ENCODE data around the gene PRKAA2. TPM values are rescaled to one million over a fixed set of nuclear protein-coding genes. Genes with fewer than 3 reads are reported as not detected.

Gene PRKAA2
- total and polyA plus RNA-seq, 2 experiments from 2014 or later, result 0.49 to 0.65 TPM

DNA sequence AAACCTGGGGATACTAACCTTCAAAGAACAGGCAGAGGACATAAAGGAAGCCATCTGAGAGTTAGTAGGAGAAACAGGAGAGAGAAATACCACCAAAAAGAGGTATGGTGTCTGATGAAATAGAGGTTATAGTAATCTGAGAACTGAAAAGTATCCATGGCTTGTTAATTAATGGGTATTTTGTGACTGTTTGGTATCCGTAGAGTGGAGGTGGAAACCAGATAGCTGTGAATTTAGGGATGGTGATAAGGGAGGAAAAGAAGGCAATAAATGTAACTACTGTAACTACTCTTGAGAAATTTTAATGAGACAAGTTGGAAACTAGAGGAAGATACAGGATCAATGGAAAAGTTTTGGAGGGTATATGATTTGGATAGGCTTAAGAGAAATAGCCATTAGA is 27.5 kb downstream of the PRKAA2 start:
- Histone ChIP-seq H3K79me2 (ENCODE audit: insufficient read depth) (no peaks in the 10 kb centered on the region), H3K4me3 (no peak overlapping the region), H3K36me3 (ENCODE audit: low read depth) (no peaks in the 10 kb centered on the region), H4K20me1 (ENCODE audit: insufficient read depth) (no peaks in the 10 kb centered on the region), H3K4me2 (ENCODE audit: unreplicated experiment) (no peak overlapping the region), H3K4me1 (ENCODE audit: insufficient read depth) (no peaks in the 10 kb centered on the region; the same call in 1 of the 2 replicates), H3F3A (ENCODE audit: insufficient read depth) (peaks cover 13% of the 10 kb centered on the region), H3K27ac (no peak overlapping the region), H3K9ac (no peak overlapping the region), H3K9me3 (ENCODE audit: low read depth) (no peaks in the 10 kb centered on the region), H2AFZ (no peak overlapping the region), H3K27me3 (replicated peaks; ENCODE audit: insufficient read depth) (no peaks in the 10 kb centered on the region), H3K9me2 (ENCODE audit: insufficient read depth) (no peaks in the 10 kb centered on the region)
- DNase-seq, result no peak
- in situ Hi-C loops (cut with MboI), result no loop called here
- TF ChIP-seq EZH2 (IDR thresholded peaks at IDR 0.05; ENCODE audit: insufficient read depth, poor library complexity, severe bottlenecking), result no peak
- no peak for TF ChIP-seq EZH2phosphoT487 (IDR thresholded peaks at IDR 0.05; ENCODE audit: insufficient read depth, low read depth)
- 40% methylated on average over 1 of the region's 1 CpG for WGBS, 2 experiments (ENCODE audit: low coverage in 1 of 2, low lambda C conversion rate in 2 of 2, missing lambda C conversion rate in 2 of 2)

DNA sequence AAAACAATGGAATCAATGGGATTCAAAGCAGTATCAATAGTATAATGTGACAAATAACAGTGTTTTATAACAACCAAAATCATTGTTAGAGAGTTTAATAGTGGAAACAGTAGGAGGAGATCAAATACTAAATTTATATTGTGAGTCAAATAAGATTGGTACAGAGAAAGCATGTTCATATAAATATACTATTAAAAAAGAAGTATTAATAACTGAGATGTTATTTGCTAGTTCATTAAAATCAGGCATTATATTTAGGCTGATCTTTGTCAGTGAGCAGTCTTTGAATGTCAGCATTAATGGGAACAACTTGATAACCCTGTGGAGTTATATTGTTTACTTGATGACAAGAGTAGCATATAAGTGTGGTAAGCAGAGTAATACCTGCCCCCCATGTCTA is 30.6 kb downstream of the PRKAA2 start:
- no peaks in the 10 kb centered on the region for H3K79me2 ChIP-seq (ENCODE audit: insufficient read depth)
- no peaks in the 10 kb centered on the region for H3K27me3 ChIP-seq (replicated peaks; ENCODE audit: insufficient read depth)
- H3K4me2 ChIP-seq (ENCODE audit: unreplicated experiment), result no peak overlapping the region
- DNase-seq, result no peak
- TF ChIP-seq EZH2phosphoT487 (IDR thresholded peaks at IDR 0.05; ENCODE audit: insufficient read depth, low read depth) (no peak), EZH2 (IDR thresholded peaks at IDR 0.05; ENCODE audit: insufficient read depth, poor library complexity, severe bottlenecking) (no peak)
- no peak overlapping the region for H3K9ac ChIP-seq
- in situ Hi-C loops (cut with MboI), result no loop called here
- H3K4me1 ChIP-seq (ENCODE audit: insufficient read depth), result no peaks in the 10 kb centered on the region; the same call in 1 of the 2 replicates
- H3F3A ChIP-seq (ENCODE audit: insufficient read depth), result peaks cover 13% of the 10 kb centered on the region
- H4K20me1 ChIP-seq (ENCODE audit: insufficient read depth), result no peaks in the 10 kb centered on the region
- no peaks in the 10 kb centered on the region for H3K9me2 ChIP-seq (ENCODE audit: insufficient read depth)
- no peak overlapping the region for H3K27ac ChIP-seq
- no peak overlapping the region for H2AFZ ChIP-seq
- H3K9me3 ChIP-seq (ENCODE audit: low read depth), result no peaks in the 10 kb centered on the region
- no peaks in the 10 kb centered on the region for H3K36me3 ChIP-seq (ENCODE audit: low read depth)
- H3K4me3 ChIP-seq, result no peak overlapping the region

DNA sequence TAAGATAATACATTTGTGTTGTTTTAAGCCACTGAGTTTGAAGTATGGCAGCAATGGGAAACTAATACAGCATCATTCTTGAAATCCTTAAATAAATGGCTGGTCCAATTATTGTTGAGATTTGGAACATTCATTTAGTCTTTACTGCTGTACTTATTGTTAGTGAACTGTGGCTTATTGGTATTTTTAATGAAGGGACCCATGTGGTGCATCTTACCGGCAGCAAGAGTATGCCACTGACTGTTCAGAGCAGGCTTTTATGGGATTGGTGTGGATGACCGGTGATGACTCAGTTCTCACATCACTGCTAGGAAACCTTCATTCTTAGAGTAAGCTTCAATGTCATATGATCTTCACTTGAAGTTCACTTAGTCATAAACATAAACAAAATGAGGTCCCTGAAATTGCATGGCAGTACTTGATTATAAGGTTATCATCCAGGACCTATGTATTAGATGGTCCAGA is 31.5 kb downstream of the PRKAA2 start:
- H4K20me1 ChIP-seq (ENCODE audit: insufficient read depth), result no peaks in the 10 kb centered on the region
- no peak overlapping the region for H3K9ac ChIP-seq
- no peaks in the 10 kb centered on the region for H3K36me3 ChIP-seq (ENCODE audit: low read depth)
- no peak for TF ChIP-seq EZH2phosphoT487 (IDR thresholded peaks at IDR 0.05; ENCODE audit: insufficient read depth, low read depth)
- no peak for TF ChIP-seq EZH2 (IDR thresholded peaks at IDR 0.05; ENCODE audit: insufficient read depth, poor library complexity, severe bottlenecking)
- no peak overlapping the region for H3K27ac ChIP-seq
- no peak overlapping the region for H2AFZ ChIP-seq
- 45 to 60% methylated on average over 2 of the region's 2 CpGs for WGBS, 2 experiments (ENCODE audit: low coverage in 1 of 2, low lambda C conversion rate in 2 of 2, missing lambda C conversion rate in 2 of 2)
- no peak overlapping the region for H3K4me3 ChIP-seq
- DNase-seq, result peak; percentile 76
- H3K9me2 ChIP-seq (ENCODE audit: insufficient read depth), result no peaks in the 10 kb centered on the region
- no peaks in the 10 kb centered on the region for H3K79me2 ChIP-seq (ENCODE audit: insufficient read depth)
- H3K4me1 ChIP-seq (ENCODE audit: insufficient read depth), result no peaks in the 10 kb centered on the region; the same call in 1 of the 2 replicates
- no peaks in the 10 kb centered on the region for H3K9me3 ChIP-seq (ENCODE audit: low read depth)
- H3F3A ChIP-seq (ENCODE audit: insufficient read depth), result peaks cover 13% of the 10 kb centered on the region
- no peaks in the 10 kb centered on the region for H3K27me3 ChIP-seq (replicated peaks; ENCODE audit: insufficient read depth)
- in situ Hi-C loops (cut with MboI), result no loop called here
- H3K4me2 ChIP-seq (ENCODE audit: unreplicated experiment), result no peak overlapping the region

GRCh38 chr1:56683569-56683968 is 38.5 kb downstream of the PRKAA2 start:
- in situ Hi-C loops (cut with MboI), result no loop called here
- Histone ChIP-seq H3K9me3 (ENCODE audit: low read depth) (no peaks in the 10 kb centered on the region), H3F3A (ENCODE audit: insufficient read depth) (peaks cover 3% of the 10 kb centered on the region), H3K9ac (no peak overlapping the region), H3K4me2 (ENCODE audit: unreplicated experiment) (no peak overlapping the region), H4K20me1 (ENCODE audit: insufficient read depth) (no peaks in the 10 kb centered on the region), H3K27ac (no peak overlapping the region), H3K4me3 (no peak overlapping the region), H3K36me3 (ENCODE audit: low read depth) (no peaks in the 10 kb centered on the region), H3K9me2 (ENCODE audit: insufficient read depth) (no peaks in the 10 kb centered on the region), H3K27me3 (replicated peaks; ENCODE audit: insufficient read depth) (no peaks in the 10 kb centered on the region), H2AFZ (no peak overlapping the region), H3K79me2 (ENCODE audit: insufficient read depth) (no peaks in the 10 kb centered on the region), H3K4me1 (ENCODE audit: insufficient read depth) (peaks cover 13% of the 10 kb centered on the region; the same call in 1 of the 2 replicates)
- no peak for DNase-seq
- TF ChIP-seq EZH2 (IDR thresholded peaks at IDR 0.05; ENCODE audit: insufficient read depth, poor library complexity, severe bottlenecking), result no peak
- TF ChIP-seq EZH2phosphoT487 (IDR thresholded peaks at IDR 0.05; ENCODE audit: insufficient read depth, low read depth), result no peak

GRCh38 chr1:56686169-56686568 is 41.1 kb downstream of the PRKAA2 start:
- Histone ChIP-seq H3K27me3 (replicated peaks; ENCODE audit: insufficient read depth) (no peaks in the 10 kb centered on the region), H2AFZ (peak overlapping the region; percentile 6; the same call in 1 of the 2 replicates), H3K36me3 (ENCODE audit: low read depth) (no peaks in the 10 kb centered on the region), H4K20me1 (ENCODE audit: insufficient read depth) (no peaks in the 10 kb centered on the region), H3K9me3 (ENCODE audit: low read depth) (no peaks in the 10 kb centered on the region), H3K4me1 (ENCODE audit: insufficient read depth) (peaks cover 18% of the 10 kb centered on the region; the same call in 1 of the 2 replicates), H3F3A (ENCODE audit: insufficient read depth) (peaks cover 12% of the 10 kb centered on the region), H3K9me2 (ENCODE audit: insufficient read depth) (no peaks in the 10 kb centered on the region), H3K4me2 (ENCODE audit: unreplicated experiment) (no peak overlapping the region), H3K27ac (no peak overlapping the region), H3K9ac (no peak overlapping the region), H3K79me2 (ENCODE audit: insufficient read depth) (no peaks in the 10 kb centered on the region), H3K4me3 (no peak overlapping the region)
- TF ChIP-seq EZH2 (IDR thresholded peaks at IDR 0.05; ENCODE audit: insufficient read depth, poor library complexity, severe bottlenecking), result no peak
- TF ChIP-seq EZH2phosphoT487 (IDR thresholded peaks at IDR 0.05; ENCODE audit: insufficient read depth, low read depth), result no peak
- in situ Hi-C loops (cut with MboI), result no loop called here
- WGBS, 2 experiments (ENCODE audit: low coverage in 1 of 2, low lambda C conversion rate in 2 of 2, missing lambda C conversion rate in 2 of 2), result 87 to 95% methylated on average over 2 of the region's 2 CpGs
- DNase-seq, result peak; percentile 48
